ENCODE measurements around the gene DCPS.

- TF ChIP-seq CTCF (IDR thresholded peaks at IDR 0.05; ENCODE audit: insufficient read depth, low read depth, low read length) (no peak), EZH2 (IDR thresholded peaks at IDR 0.05; ENCODE audit: insufficient read depth, low read length) (no peak)
Measured at GRCh38 chr11:126257144-126257543, 46.7 kb upstream of the DCPS start.

Measured in astrocyte (in vitro differentiated cells and primary cell).